HepG2 (cell line): ENCODE measurements around the gene DNAAF3. TPM values are rescaled to one million over a fixed set of nuclear protein-coding genes. Genes with fewer than 3 reads are reported as not detected.
A peak's percentile ranks its signal among the peaks of the same experiment; 100 is the strongest.

ENCODE experiments used
- ARID4A ChIP-seq: sonication (generic); formaldehyde crosslinking; IDR thresholded peaks from 2 replicates; pipeline ENCODE4 v1.5.0; 2020; ENCODE audit warnings: mild to moderate bottlenecking, missing genetic modification reagents, borderline replicate concordance
- CBX1 ChIP-seq: IDR thresholded peaks from one replicate; pipeline ENCODE4 v1.6.1; 2016; ENCODE audit warnings: antibody characterized with exemption, low read depth
- FOXC1 ChIP-seq: sonication (generic); formaldehyde crosslinking; IDR thresholded peaks from 2 replicates; pipeline ENCODE4 v1.8.0; 2022; ENCODE audit warnings: mild to moderate bottlenecking, missing genetic modification reagents, borderline replicate concordance
- HNF4G ChIP-seq, 2 experiments: sonication (generic) in 1 of 2; formaldehyde crosslinking in 1 of 2; IDR thresholded peaks; 2 replicates each; pipeline versions ENCODE4 v1.4.0 to v1.6.1; 2011 to 2020; ENCODE audit warnings: borderline replicate concordance in 2 of 2, low read depth in 2 of 2, mild to moderate bottlenecking in 2 of 2, low read length in 1 of 2, missing genetic modification reagents in 1 of 2, moderate library complexity in 1 of 2
- KAT7 ChIP-seq: IDR thresholded peaks from 2 replicates; pipeline ENCODE4 v1.6.1; 2018; ENCODE audit warnings: borderline replicate concordance, missing compliant biosample characterization
- KLF16 ChIP-seq, 2 experiments: sonication (generic) in 1 of 2; formaldehyde crosslinking in 1 of 2; IDR thresholded peaks; 2 replicates each; pipeline versions ENCODE4 v1.6.1 to v1.8.0; 2016 to 2023; ENCODE audit warnings: missing genetic modification reagents in 2 of 2, missing compliant biosample characterization in 1 of 2
- MAX ChIP-seq: IDR thresholded peaks from 2 replicates; pipeline ENCODE4 v1.6.1; 2012; ENCODE audit warnings: inconsistent platforms
- PCBP1 ChIP-seq: fragments of 200-400 bp; formaldehyde crosslinking; IDR thresholded peaks from 2 replicates; pipeline ENCODE4 v1.6.1; 2017; ENCODE audit warnings: mild to moderate bottlenecking, low read depth, low read length, borderline replicate concordance
- SOX5 ChIP-seq: IDR thresholded peaks from 2 replicates; pipeline ENCODE4 v1.6.1; 2016; ENCODE audit warnings: borderline replicate concordance
- SRSF4 ChIP-seq: fragments of 200-400 bp; formaldehyde crosslinking; IDR thresholded peaks from one replicate; pipeline ENCODE4 v1.6.1; 2018; ENCODE audit warnings: mild to moderate bottlenecking, low read depth, low read length, moderate library complexity; ENCODE audit not compliant: poor library complexity, severe bottlenecking
- TAF15 ChIP-seq: fragments of 200-400 bp; formaldehyde crosslinking; IDR thresholded peaks from one replicate; pipeline ENCODE4 v1.6.1; 2018; ENCODE audit warnings: mild to moderate bottlenecking, low read depth, low read length; ENCODE audit not compliant: poor library complexity, severe bottlenecking
- ZNF142 ChIP-seq: sonication (generic); formaldehyde crosslinking; IDR thresholded peaks from 2 replicates; pipeline ENCODE4 v1.4.0; 2020; ENCODE audit warnings: missing genetic modification reagents
- ZNF296 ChIP-seq: sonication (generic); formaldehyde crosslinking; conservative IDR thresholded peaks from 2 replicates; pipeline ENCODE4 v1.5.0; 2020; ENCODE audit warnings: mild to moderate bottlenecking, missing genetic modification reagents
- ZNF354B ChIP-seq: sonication (generic); formaldehyde crosslinking; IDR thresholded peaks from 2 replicates; pipeline ENCODE4 v1.8.0; 2022; ENCODE audit warnings: mild to moderate bottlenecking, missing genetic modification reagents
- ZNF816 ChIP-seq: sonication (generic); formaldehyde crosslinking; IDR thresholded peaks from 2 replicates; pipeline ENCODE4 v1.8.0; 2022; ENCODE audit warnings: missing genetic modification reagents, mild to moderate bottlenecking, borderline replicate concordance
- polyA plus RNA-seq, 8 experiments: library from polyadenylated mRNA; depleted of rRNA in 3 of 8; stranded (reverse) in 7 of 8; unstranded in 1 of 8; fragments of >200 nt; fragmentation: Illumina TruSeq in 4 of 8; extraction: Trizol in 4 of 8; gene quantifications; 2 replicates each; pipeline versions ENCODE4 v1.2.1 to v1.2.3, GENCODE V29; 2011 to 2016; ENCODE audit warnings: low read depth in 4 of 8, missing spikeins in 1 of 8, mixed read lengths in 1 of 8; ENCODE audit not compliant: insufficient read depth in 1 of 8
- total RNA-seq, 5 experiments: library from RNA; depleted of rRNA; stranded (reverse); fragments of >200 nt; fragmentation: Illumina TruSeq; extraction: Trizol; gene quantifications; 2 replicates each; pipeline ENCODE4 v1.2.3, GENCODE V29; 2016; ENCODE audit warnings: low read depth in 1 of 5

The DNAAF3 gene
- total and polyA plus RNA-seq, 2 of the 13 experiments (the other 11 are each of a cell fraction or from before 2014, with no cell fraction given), result 0.30 to 0.40 TPM

- TF ChIP-seq PCBP1 (no peak), CBX1 (no peak), ZNF816 (CRISPR knock-in tag) (no peak), ZNF296 (CRISPR knock-in tag) (0 out of 2 replicates have a peak, but pooled peaks have one; percentile 9), FOXC1 (CRISPR knock-in tag) (0 out of 2 replicates have a peak, but pooled peaks have one; percentile 4), TAF15 (peak; percentile 3), ARID4A (CRISPR knock-in tag) (peak; percentile 5; the same call in 1 of the 2 replicates), KLF16 (CRISPR knock-in tag; IDR thresholded peaks at IDR 0.05) (no peak), ZNF142 (CRISPR knock-in tag) (peak; percentile 96), SRSF4 (no peak), HNF4G (IDR thresholded peaks at IDR 0.05; ENCODE audit: borderline replicate concordance, low read depth, low read length) (0 out of 2 replicates have a peak, but pooled peaks have one; percentile 3), HNF4G (CRISPR knock-in tag; IDR thresholded peaks at IDR 0.05; ENCODE audit: borderline replicate concordance, low read depth) (no peak), ZNF354B (CRISPR knock-in tag) (no peak), MAX (peak; percentile 9; the same call in 1 of the 2 replicates), KAT7 (CRISPR knock-in tag) (0 out of 2 replicates have a peak, but pooled peaks have one; percentile 1), SOX5 (CRISPR knock-in tag) (no peak)
Measured at GRCh38 chr19:55116859-55117662, 49.4 kb downstream of the DNAAF3 start, which contains the start of gene PPP1R12C (continued).
